ENCODE results near the gene PLXNC1. TPM values are rescaled to one million over a fixed set of nuclear protein-coding genes. Genes with fewer than 3 reads are reported as not detected.

The PLXNC1 gene
- total and polyA plus RNA-seq, 3 donors from 2014 or later, result 36.5 to 201 (median 96.5) TPM

GRCh38 chr12:94173660-94174265 lies 25.4 kb downstream of the PLXNC1 start:
- TF ChIP-seq, protein P1, sequence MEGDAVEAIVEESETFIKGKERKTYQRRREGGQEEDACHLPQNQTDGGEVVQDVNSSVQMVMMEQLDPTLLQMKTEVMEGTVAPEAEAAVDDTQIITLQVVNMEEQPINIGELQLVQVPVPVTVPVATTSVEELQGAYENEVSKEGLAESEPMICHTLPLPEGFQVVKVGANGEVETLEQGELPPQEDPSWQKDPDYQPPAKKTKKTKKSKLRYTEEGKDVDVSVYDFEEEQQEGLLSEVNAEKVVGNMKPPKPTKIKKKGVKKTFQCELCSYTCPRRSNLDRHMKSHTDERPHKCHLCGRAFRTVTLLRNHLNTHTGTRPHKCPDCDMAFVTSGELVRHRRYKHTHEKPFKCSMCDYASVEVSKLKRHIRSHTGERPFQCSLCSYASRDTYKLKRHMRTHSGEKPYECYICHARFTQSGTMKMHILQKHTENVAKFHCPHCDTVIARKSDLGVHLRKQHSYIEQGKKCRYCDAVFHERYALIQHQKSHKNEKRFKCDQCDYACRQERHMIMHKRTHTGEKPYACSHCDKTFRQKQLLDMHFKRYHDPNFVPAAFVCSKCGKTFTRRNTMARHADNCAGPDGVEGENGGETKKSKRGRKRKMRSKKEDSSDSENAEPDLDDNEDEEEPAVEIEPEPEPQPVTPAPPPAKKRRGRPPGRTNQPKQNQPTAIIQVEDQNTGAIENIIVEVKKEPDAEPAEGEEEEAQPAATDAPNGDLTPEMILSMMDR (IDR thresholded peaks at IDR 0.05), result no peak
- no peak for TF ChIP-seq POLR2A (IDR thresholded peaks at IDR 0.05)
- DNase-seq, result no peak
- 84 to 86% methylated on average over 7 of the region's 7 CpGs for WGBS, 2 donors
- Histone ChIP-seq H3K9me3 (no peaks in the 10 kb centered on the region), H3K36me3 (ENCODE audit: low read depth, missing control alignments) (no peaks in the 10 kb centered on the region), H3K27ac (no peak overlapping the region), H3K4me3 (no peak overlapping the region), H3K27me3 (no peaks in the 10 kb centered on the region), H3K4me1 (no peaks in the 10 kb centered on the region)
- intact Hi-C loops (cut with DNase I; ENCODE audit: low total_unique reads), result no loop called here

DNA sequence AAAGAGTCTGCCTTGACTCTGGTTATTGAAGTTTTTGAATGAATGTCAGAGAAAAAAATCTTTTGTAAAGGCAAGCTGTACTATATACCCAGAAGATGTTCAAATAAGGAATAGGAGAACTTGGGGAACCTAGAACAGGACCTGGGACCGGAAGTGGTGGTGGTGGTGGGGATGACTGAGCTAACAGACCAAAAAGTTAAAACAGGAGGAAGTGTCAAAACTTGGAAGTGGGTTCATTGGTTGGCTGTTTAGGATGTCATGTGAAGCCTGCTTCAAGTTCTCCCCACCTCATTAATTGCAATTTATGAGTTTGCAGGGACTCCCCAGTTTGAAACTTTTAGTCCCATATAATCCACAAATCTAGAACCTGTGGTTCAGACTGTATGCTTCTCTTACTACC lies 26.2 kb downstream of the PLXNC1 start:
- DNase-seq, result no peak
- intact Hi-C loops (cut with DNase I; ENCODE audit: low total_unique reads), result no loop called here
- no peak overlapping the region for H3K27ac ChIP-seq
- 61 to 78% methylated on average over 1 of the region's 1 CpG for WGBS, 2 donors
- no peaks in the 10 kb centered on the region for H3K27me3 ChIP-seq
- no peak overlapping the region for H3K4me3 ChIP-seq
- TF ChIP-seq POLR2A (IDR thresholded peaks at IDR 0.05), result no peak
- TF ChIP-seq, protein P1 (IDR thresholded peaks at IDR 0.05), result no peak
- H3K9me3 ChIP-seq, result no peaks in the 10 kb centered on the region
- no peaks in the 10 kb centered on the region for H3K36me3 ChIP-seq (ENCODE audit: low read depth, missing control alignments)
- H3K4me1 ChIP-seq, result no peaks in the 10 kb centered on the region

GRCh38 chr12:94175763-94176668 lies 27.6 kb downstream of the PLXNC1 start:
- no peak overlapping the region for H3K27ac ChIP-seq
- no peak overlapping the region for H3K4me3 ChIP-seq
- no peak for TF ChIP-seq POLR2A (IDR thresholded peaks at IDR 0.05)
- TF ChIP-seq, protein P1 (IDR thresholded peaks at IDR 0.05), result no peak
- intact Hi-C loops (cut with DNase I; ENCODE audit: low total_unique reads), result no loop called here
- no peaks in the 10 kb centered on the region for H3K4me1 ChIP-seq
- DNase-seq, result no peak
- H3K36me3 ChIP-seq (ENCODE audit: low read depth, missing control alignments), result no peaks in the 10 kb centered on the region
- H3K9me3 ChIP-seq, result no peaks in the 10 kb centered on the region
- no peaks in the 10 kb centered on the region for H3K27me3 ChIP-seq
- WGBS, 2 donors, result 74 to 78% methylated on average over 10 of the region's 10 CpGs

DNA sequence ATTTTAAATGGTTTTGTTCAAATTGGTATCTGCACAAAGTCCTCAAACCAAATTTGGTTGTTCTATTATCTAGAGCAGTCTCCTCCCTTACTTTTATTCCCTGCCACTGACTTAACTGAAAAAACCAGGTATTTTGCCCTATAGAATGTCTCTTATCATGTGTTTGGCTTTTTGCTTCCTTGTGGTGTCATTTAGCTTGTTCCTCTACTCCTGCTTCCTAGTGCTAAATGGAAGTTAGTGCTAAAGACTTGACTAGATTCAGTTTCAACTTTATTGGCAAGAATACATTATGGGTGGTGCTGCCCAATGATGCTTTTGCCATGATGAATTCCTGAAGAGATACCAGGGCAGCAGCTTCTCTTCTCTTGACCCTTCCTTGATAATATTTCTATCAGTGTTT lies 29.7 kb downstream of the PLXNC1 start:
- Histone ChIP-seq H3K27me3 (no peaks in the 10 kb centered on the region), H3K4me3 (no peak overlapping the region), H3K4me1 (peaks cover 2% of the 10 kb centered on the region), H3K27ac (no peak overlapping the region), H3K9me3 (no peaks in the 10 kb centered on the region), H3K36me3 (ENCODE audit: low read depth, missing control alignments) (no peaks in the 10 kb centered on the region)
- DNase-seq, result no peak
- intact Hi-C loops (cut with DNase I; ENCODE audit: low total_unique reads), result no loop called here
- TF ChIP-seq, protein P1 (IDR thresholded peaks at IDR 0.05), result no peak
- no peak for TF ChIP-seq POLR2A (IDR thresholded peaks at IDR 0.05)
